ENCODE results near the gene GNAQ. TPM values are rescaled to one million over a fixed set of nuclear protein-coding genes. Genes with fewer than 3 reads are reported as not detected.

GNAQ gene
- total RNA-seq, 1 experiment from 2014 or later, result 48.6 TPM

GRCh38 chr9:77961541-77961940 lies 70.1 kb downstream of the GNAQ start:
- WGBS (ENCODE audit: extremely low coverage, insufficient read length, low lambda C conversion rate), result no CpG with 5 or more reads among the region's 1 CpG
- peaks cover 18% of the 10 kb centered on the region; the same call in 1 of the 2 replicates for H3K4me1 ChIP-seq (ENCODE audit: insufficient read depth, low read length)

More at GRCh38 chr9:77961541-77961940, 70.1 kb downstream of the GNAQ start:
- TF ChIP-seq, protein P1, sequence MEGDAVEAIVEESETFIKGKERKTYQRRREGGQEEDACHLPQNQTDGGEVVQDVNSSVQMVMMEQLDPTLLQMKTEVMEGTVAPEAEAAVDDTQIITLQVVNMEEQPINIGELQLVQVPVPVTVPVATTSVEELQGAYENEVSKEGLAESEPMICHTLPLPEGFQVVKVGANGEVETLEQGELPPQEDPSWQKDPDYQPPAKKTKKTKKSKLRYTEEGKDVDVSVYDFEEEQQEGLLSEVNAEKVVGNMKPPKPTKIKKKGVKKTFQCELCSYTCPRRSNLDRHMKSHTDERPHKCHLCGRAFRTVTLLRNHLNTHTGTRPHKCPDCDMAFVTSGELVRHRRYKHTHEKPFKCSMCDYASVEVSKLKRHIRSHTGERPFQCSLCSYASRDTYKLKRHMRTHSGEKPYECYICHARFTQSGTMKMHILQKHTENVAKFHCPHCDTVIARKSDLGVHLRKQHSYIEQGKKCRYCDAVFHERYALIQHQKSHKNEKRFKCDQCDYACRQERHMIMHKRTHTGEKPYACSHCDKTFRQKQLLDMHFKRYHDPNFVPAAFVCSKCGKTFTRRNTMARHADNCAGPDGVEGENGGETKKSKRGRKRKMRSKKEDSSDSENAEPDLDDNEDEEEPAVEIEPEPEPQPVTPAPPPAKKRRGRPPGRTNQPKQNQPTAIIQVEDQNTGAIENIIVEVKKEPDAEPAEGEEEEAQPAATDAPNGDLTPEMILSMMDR (conservative IDR thresholded peaks at IDR 0.05), result no peak
- peak overlapping the region; percentile 3 to 87 (median 72) for H3K27ac Mint-ChIP-seq
- peaks cover 0 to 2% (median 0%) of the 10 kb centered on the region in 3 experiments; a peak in 3 of 7 replicates for H3K36me3 Mint-ChIP-seq (ENCODE audit: insufficient read depth in 1 of 3, low read depth in 3 of 3)
- Histone ChIP-seq H4K5ac (ENCODE audit: insufficient read length, low read depth, low read length) (no peak overlapping the region), H3K27me3 (ENCODE audit: insufficient read depth, low read length) (no peaks in the 10 kb centered on the region), H3T11ph (ENCODE audit: low read length) (no peak overlapping the region), H3K27ac (ENCODE audit: insufficient read length, low read depth, low read length) (no peak overlapping the region), H2AK5ac (ENCODE audit: insufficient read length, low read length) (no peak overlapping the region), H3K23ac (ENCODE audit: insufficient read length, low read depth, low read length) (no peak overlapping the region), H4K20me1 (ENCODE audit: control insufficient read depth, insufficient read depth, insufficient read length) (no peaks in the 10 kb centered on the region), H4K91ac (ENCODE audit: insufficient read length, low read depth, low read length) (no peak overlapping the region), H3K56ac (ENCODE audit: insufficient read length, low read depth, low read length) (no peak overlapping the region), H3K4me2 (ENCODE audit: insufficient read depth, insufficient read length, low read length) (no peak overlapping the region), H3K4ac (ENCODE audit: low read depth, low read length) (no peak overlapping the region), H2BK120ac (ENCODE audit: low read depth, low read length, poor library complexity, severe bottlenecking) (no peak overlapping the region), H4K8ac (replicated peaks; ENCODE audit: insufficient read length, low read depth, low read length) (no peak overlapping the region), H3K14ac (ENCODE audit: insufficient read depth, low read length) (no peak overlapping the region), H3K23me2 (ENCODE audit: insufficient read length, low read depth, low read length, poor library complexity, severe bottlenecking) (no peaks in the 10 kb centered on the region), H3K79me2 (ENCODE audit: insufficient read depth, low read length) (peaks cover 4% of the 10 kb centered on the region; the same call in 1 of the 2 replicates), H2BK15ac (ENCODE audit: low read depth, low read length) (no peak overlapping the region), H3K18ac (ENCODE audit: insufficient read length, low read depth, low read length) (no peak overlapping the region), H2BK20ac (ENCODE audit: low read depth, low read length, poor library complexity, severe bottlenecking) (no peak overlapping the region), H2BK5ac (ENCODE audit: insufficient read length, low read length) (no peak overlapping the region), H2AFZ (ENCODE audit: low read length) (no peak overlapping the region), H3K9ac (ENCODE audit: extremely low read depth, insufficient read length, low read length) (no peak overlapping the region), H3K9me3 (ENCODE audit: control insufficient read depth, low read depth, low read length) (no peaks in the 10 kb centered on the region), H3K79me1 (ENCODE audit: insufficient read depth, low read depth, low read length, poor library complexity, severe bottlenecking) (peaks cover 6% of the 10 kb centered on the region), H2BK12ac (ENCODE audit: insufficient read length, low read depth, low read length) (no peak overlapping the region)
- peak overlapping the region in 1 of 2 experiments; percentile 18; a peak in 1 of 5 replicates for H3K4me3 Mint-ChIP-seq
- H3K4me1 Mint-ChIP-seq, result peaks cover 52 to 59% of the 10 kb centered on the region in 2 experiments
- no peaks in the 10 kb centered on the region for H3K27me3 Mint-ChIP-seq (ENCODE audit: low read depth)
- no peaks in the 10 kb centered on the region for H3K9me3 Mint-ChIP-seq
- no peak for DNase-seq
